ENCODE results near the gene MTSS2.

Gene MTSS2

GRCh38 chr16:70665806-70666735 is 19.8 kb downstream of the MTSS2 start:
- no peak for DNase-seq

GRCh38 chr16:70665113-70665694 is 20.6 kb downstream of the MTSS2 start:
- no peak for DNase-seq

- no peak for DNase-seq
These were observed 21.3 kb downstream of the MTSS2 start for GRCh38 chr16:70664325-70665112.

DNA sequence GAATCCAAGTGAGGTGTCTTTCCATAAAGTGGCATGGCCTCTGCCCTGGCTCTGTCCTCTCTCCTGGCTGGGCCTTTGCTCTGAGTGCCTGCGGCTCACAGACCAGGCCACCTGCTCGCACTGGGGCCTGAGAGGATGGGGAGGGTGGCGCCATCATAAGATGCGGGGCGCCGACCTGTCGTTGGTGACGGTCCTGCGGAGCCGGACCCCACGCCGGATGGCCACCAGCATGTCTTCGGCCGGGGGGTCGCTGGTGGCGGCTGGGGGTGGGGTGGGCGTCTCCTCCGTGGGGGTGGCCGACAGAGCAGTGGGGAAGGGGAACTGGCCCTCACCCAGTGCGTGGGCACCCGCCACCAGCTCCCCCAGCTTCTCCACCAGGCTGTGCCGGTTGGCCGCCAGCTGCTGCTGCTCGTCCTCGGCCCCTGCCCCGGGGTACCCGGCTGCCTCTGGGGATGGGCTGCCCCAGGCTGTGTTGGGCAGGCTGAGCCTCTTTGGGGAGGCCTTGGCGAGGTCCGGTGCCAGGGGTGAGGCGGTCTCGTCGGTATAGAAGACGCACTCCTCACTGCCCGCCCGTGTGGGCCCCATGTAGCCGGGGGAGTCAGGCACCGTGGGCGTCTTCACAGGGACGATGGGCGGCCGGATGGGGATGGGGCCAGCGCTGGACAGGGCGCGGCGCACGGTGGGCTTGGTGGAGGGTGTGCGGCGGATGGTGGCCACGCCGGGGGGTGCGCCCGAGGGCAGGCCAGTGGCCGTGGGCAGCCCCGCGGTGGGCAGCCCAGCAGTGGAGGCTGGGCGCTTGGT is 22.1 kb downstream of the MTSS2 start:
- no peak for DNase-seq

GRCh38 chr16:70662991-70663523 is 22.8 kb downstream of the MTSS2 start:
- DNase-seq: no peak

- no peak for DNase-seq
These were observed 23.8 kb downstream of the MTSS2 start for GRCh38 chr16:70661918-70662641.

DNA sequence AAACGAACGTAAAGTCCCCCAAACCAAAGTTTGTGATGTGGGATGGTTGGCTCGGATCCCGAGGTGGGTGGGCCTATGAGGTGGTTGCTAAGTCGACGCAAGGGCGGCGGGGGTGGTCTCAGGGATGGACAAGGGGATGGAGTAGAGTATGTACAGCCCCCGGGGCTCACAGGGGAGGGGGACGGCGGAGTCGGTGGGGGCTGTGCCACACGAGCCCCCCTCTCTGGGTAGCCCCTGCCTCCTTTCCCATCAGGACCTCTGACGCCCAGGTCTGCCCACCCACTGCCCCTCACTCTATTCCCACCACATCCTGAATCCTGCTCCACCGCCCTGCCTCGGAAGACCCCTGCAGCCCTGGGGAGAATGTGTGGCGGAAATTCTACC is 24.3 kb downstream of the MTSS2 start:
- DNase-seq: no peak

- DNase-seq: no peak
These were observed 25.0 kb downstream of the MTSS2 start for GRCh38 chr16:70660672-70661350.

GRCh38 chr16:70659953-70660671 is 25.7 kb downstream of the MTSS2 start:
- no peak for DNase-seq

GRCh38 chr16:70659546-70659945 is 26.3 kb downstream of the MTSS2 start:
- DNase-seq: no peak

DNA sequence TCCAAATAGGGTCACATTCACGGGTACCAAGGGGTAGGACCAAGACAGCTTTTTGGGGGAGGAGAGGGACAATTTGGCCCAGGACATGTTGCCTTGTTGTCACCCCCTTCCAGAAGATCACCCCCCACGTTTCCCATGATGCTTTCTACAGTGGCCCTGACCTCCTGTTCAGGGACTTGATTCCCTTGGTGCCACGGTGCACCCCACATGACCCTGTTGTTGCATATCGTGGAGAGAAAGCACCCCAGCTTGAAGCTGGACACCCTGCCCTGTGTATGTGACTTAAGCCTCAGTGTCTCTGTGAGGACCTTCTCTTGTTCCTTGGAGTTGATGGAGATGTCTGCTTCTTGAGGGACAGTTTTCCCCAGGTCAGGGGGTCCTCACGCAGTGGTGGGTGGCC is 26.9 kb downstream of the MTSS2 start:
- no peak for DNase-seq

GRCh38 chr16:70657956-70658355 is 27.9 kb downstream of the MTSS2 start:
- no peak for DNase-seq

- DNase-seq: no peak
These were observed 29.1 kb downstream of the MTSS2 start for GRCh38 chr16:70656712-70657263.

DNA sequence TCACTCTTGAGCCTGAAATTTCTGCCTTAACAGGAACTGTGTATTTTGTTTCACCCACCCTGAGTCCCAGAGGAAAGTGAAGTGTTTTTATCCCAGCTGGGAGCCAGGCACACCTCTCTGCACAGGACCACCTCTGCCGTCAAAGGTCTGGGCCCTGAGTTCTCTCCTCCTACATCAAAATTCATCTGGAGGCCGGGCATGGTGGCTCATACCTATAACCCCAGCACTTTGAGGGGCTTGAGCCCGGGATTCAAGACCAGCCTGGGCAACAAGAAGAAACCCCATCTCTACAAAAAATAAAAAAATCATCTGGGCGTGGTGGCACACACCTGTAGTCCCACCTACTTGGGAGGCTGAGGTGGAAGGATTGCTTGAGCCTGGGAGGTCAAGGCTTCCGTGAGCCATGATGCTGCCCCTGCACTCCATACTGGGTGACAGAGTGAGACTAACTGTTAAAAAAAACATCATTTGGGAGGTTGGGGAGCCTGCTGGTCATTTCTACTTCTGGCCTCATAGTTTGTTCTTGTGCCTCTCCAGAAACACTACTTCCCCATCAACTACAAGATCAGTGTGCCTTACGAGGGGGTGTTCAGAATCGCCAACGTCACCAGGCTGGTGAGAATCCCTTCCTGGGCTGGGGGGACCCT is 29.7 kb downstream of the MTSS2 start:
- DNase-seq: no peak

GRCh38 chr16:70653809-70654771 is 31.8 kb downstream of the MTSS2 start:
- DNase-seq: peak; percentile 60 to 76

DNA sequence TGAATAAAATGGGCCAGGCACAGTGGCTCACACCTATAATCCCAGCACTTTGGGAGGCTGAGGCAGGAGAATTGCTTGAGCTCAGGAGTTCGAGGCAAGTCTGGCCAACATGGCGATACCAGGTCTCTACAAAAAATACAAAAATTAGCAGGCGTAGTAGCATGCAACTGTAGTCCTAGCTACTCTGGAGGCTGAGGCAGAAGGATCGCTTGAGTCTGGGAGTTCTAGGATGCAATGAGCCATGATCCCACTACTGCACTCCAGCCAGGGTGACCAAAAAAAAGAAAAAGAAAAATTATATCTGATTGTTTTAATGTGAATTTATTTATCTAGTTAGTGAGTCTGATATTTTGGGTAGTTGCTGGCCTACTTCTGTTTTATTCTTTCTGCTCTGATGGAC is 32.4 kb downstream of the MTSS2 start:
- no peak for DNase-seq

GRCh38 chr16:70652322-70652721 is 33.5 kb downstream of the MTSS2 start:
- DNase-seq: no peak

- DNase-seq: no peak
These were observed 34.3 kb downstream of the MTSS2 start for GRCh38 chr16:70651524-70651923.
